Immature natural killer cell (primary cell): ENCODE results near the gene C11orf98. TPM values are rescaled to one million over a fixed set of nuclear protein-coding genes. Genes with fewer than 3 reads are reported as not detected.
A peak's percentile ranks its signal among the peaks of the same experiment; 100 is the strongest.
"Not testable (repeated sequence)": the region's sequence is repeated elsewhere in the genome, so short reads cannot be mapped to it uniquely, and the experiment has no call there.

Source experiments
- DNase-seq, 3 donors: peaks; one replicate each; pipeline ENCODE4 v3.0.0; 2022; ENCODE audit warnings: mixed read lengths in 1 of 3
- H3K27ac Mint-ChIP-seq, 6 donors: one replicate each; pipeline ENCODE4 v1.8.0; 2020; ENCODE audit warnings: mixed read lengths in 6 of 6, mild to moderate bottlenecking in 5 of 6, inconsistent platforms in 4 of 6, moderate library complexity in 3 of 6
- H3K27me3 Mint-ChIP-seq, 3 donors: one replicate each; pipeline ENCODE4 v1.8.0; 2020 to 2021; ENCODE audit warnings: low read depth in 3 of 3, mild to moderate bottlenecking in 3 of 3, mixed read lengths in 3 of 3, moderate library complexity in 3 of 3, inconsistent platforms in 1 of 3
- H3K36me3 Mint-ChIP-seq, 3 donors: one replicate each; pipeline ENCODE4 v1.8.0; 2020; ENCODE audit warnings: mixed read lengths in 3 of 3, inconsistent platforms in 2 of 3, mild to moderate bottlenecking in 2 of 3
- H3K4me1 Mint-ChIP-seq, 2 donors: one replicate each; pipeline ENCODE4 v1.8.0; 2020; ENCODE audit warnings: inconsistent platforms in 2 of 2, mild to moderate bottlenecking in 2 of 2, mixed read lengths in 2 of 2, moderate library complexity in 1 of 2
- H3K4me3 Mint-ChIP-seq, 5 donors: one replicate each; pipeline ENCODE4 v1.8.0; 2020; ENCODE audit warnings: mild to moderate bottlenecking in 5 of 5, mixed read lengths in 5 of 5, inconsistent platforms in 3 of 5, moderate library complexity in 3 of 5
- H3K9me3 Mint-ChIP-seq, 6 donors: one replicate each; pipeline ENCODE4 v1.8.0; 2020; ENCODE audit warnings: mild to moderate bottlenecking in 6 of 6, mixed read lengths in 6 of 6, inconsistent platforms in 4 of 6, moderate library complexity in 3 of 6
- polyA plus RNA-seq, 3 donors: library from polyadenylated mRNA; unstranded; fragments of 300-500 nt; fragmentation: Illumina TruSeq; gene quantifications; one replicate each; pipeline ENCODE4 v1.2.3, GENCODE V29; 2021

The C11orf98 gene
- polyA plus RNA-seq, 3 donors from 2014 or later: 125 to 152 (median 136) TPM

- no peak overlapping the region for H3K27ac Mint-ChIP-seq
- no peak overlapping the region for H3K4me3 Mint-ChIP-seq
- no peak for DNase-seq
- H3K36me3 Mint-ChIP-seq: no peaks in the 10 kb centered on the region
- no peaks in the 10 kb centered on the region for H3K9me3 Mint-ChIP-seq
- H3K4me1 Mint-ChIP-seq: peaks cover 12 to 17% of the 10 kb centered on the region in 2 donors
- peaks cover 9 to 26% (median 24%) of the 10 kb centered on the region in 3 donors for H3K27me3 Mint-ChIP-seq
Measured at GRCh38 chr11:62656796-62657429, 8.1 kb downstream of the C11orf98 start.

GRCh38 chr11:62654297-62654696, 10.7 kb downstream of the C11orf98 start:
- no peak for DNase-seq
- H3K4me1 Mint-ChIP-seq: peaks cover 19 to 26% of the 10 kb centered on the region in 2 donors
- peak overlapping the region; percentile 7 to 95 (median 68) for H3K27ac Mint-ChIP-seq
- H3K9me3 Mint-ChIP-seq: no peaks in the 10 kb centered on the region
- peak overlapping the region; percentile 41 to 59 (median 55) for H3K4me3 Mint-ChIP-seq
- no peaks in the 10 kb centered on the region for H3K36me3 Mint-ChIP-seq
- peaks cover 9 to 26% (median 24%) of the 10 kb centered on the region in 3 donors for H3K27me3 Mint-ChIP-seq

GRCh38 chr11:62652161-62653006, 12.6 kb downstream of the C11orf98 start:
- no peaks in the 10 kb centered on the region for H3K36me3 Mint-ChIP-seq
- peaks cover 9 to 26% (median 24%) of the 10 kb centered on the region in 3 donors for H3K27me3 Mint-ChIP-seq
- no peak for DNase-seq
- H3K4me3 Mint-ChIP-seq: peak overlapping the region; percentile 87 to 93 (median 90)
- no peaks in the 10 kb centered on the region for H3K9me3 Mint-ChIP-seq
- peak overlapping the region; percentile 74 to 95 (median 93) for H3K27ac Mint-ChIP-seq
- peaks cover 20 to 26% of the 10 kb centered on the region in 2 donors for H3K4me1 Mint-ChIP-seq

GRCh38 chr11:62650283-62650682, 14.7 kb downstream of the C11orf98 start:
- H3K9me3 Mint-ChIP-seq, H3K36me3 Mint-ChIP-seq: not testable (repeated sequence)
- peak overlapping the region in 2 of 6 donors; percentile 30 to 46 for H3K27ac Mint-ChIP-seq

GRCh38 chr11:62649486-62649885, 15.5 kb downstream of the C11orf98 start:
- H3K4me3 Mint-ChIP-seq: no peak overlapping the region
- peaks cover 9 to 21% (median 16%) of the 10 kb centered on the region in 3 donors for H3K27me3 Mint-ChIP-seq
- no peak for DNase-seq
- H3K27ac Mint-ChIP-seq: no peak overlapping the region
- H3K4me1 Mint-ChIP-seq: peaks cover 40 to 48% of the 10 kb centered on the region in 2 donors
- H3K36me3 Mint-ChIP-seq: no peaks in the 10 kb centered on the region
- H3K9me3 Mint-ChIP-seq: no peaks in the 10 kb centered on the region

More at GRCh38 chr11:62650283-62650682, 14.7 kb downstream of the C11orf98 start:
- H3K27me3 Mint-ChIP-seq: peaks cover 9 to 28% (median 24%) of the 10 kb centered on the region in 3 donors
- peaks cover 34 to 41% of the 10 kb centered on the region in 2 donors for H3K4me1 Mint-ChIP-seq
- not testable (repeated sequence) for H3K4me3 Mint-ChIP-seq, DNase-seq

GRCh38 chr11:62648967-62649364, 16.0 kb downstream of the C11orf98 start:
- Mint-ChIP-seq H3K4me3 (no peak overlapping the region), H3K27ac (peak overlapping the region in 1 of 6 donors; percentile 40), H3K9me3 (no peaks in the 10 kb centered on the region), H3K4me1 (peaks cover 45 to 51% of the 10 kb centered on the region in 2 donors), H3K36me3 (no peaks in the 10 kb centered on the region), H3K27me3 (peaks cover 9 to 16% (median 11%) of the 10 kb centered on the region in 3 donors)
- no peak for DNase-seq

- peaks cover 42 to 47% of the 10 kb centered on the region in 2 donors for H3K4me1 Mint-ChIP-seq
Measured at GRCh38 chr11:62648185-62648966, 16.6 kb downstream of the C11orf98 start.

GRCh38 chr11:62647609-62648005, 17.4 kb downstream of the C11orf98 start:
- no peak overlapping the region for H3K4me3 Mint-ChIP-seq

More at GRCh38 chr11:62648185-62648966, 16.6 kb downstream of the C11orf98 start:
- Mint-ChIP-seq H3K4me3 (no peak overlapping the region), H3K27ac (peak overlapping the region in 1 of 6 donors; percentile 35), H3K9me3 (no peaks in the 10 kb centered on the region), H3K36me3 (no peaks in the 10 kb centered on the region), H3K27me3 (peaks cover 5 to 10% (median 8%) of the 10 kb centered on the region in 3 donors)
- no peak for DNase-seq

GRCh38 chr11:62646825-62647608, 18.0 kb downstream of the C11orf98 start:
- Mint-ChIP-seq H3K27ac (peak overlapping the region; percentile 95 to 99 (median 98)), H3K27me3 (peaks cover 0 to 7% (median 0%) of the 10 kb centered on the region in 3 donors), H3K4me3 (peak overlapping the region; percentile 91 to 99 (median 96)), H3K4me1 (peaks cover 35% of the 10 kb centered on the region in 2 donors), H3K9me3 (no peaks in the 10 kb centered on the region), H3K36me3 (no peaks in the 10 kb centered on the region)
- no peak for DNase-seq

More at GRCh38 chr11:62647609-62648005, 17.4 kb downstream of the C11orf98 start:
- peaks cover 0 to 7% (median 1%) of the 10 kb centered on the region in 3 donors for H3K27me3 Mint-ChIP-seq
- H3K9me3 Mint-ChIP-seq: no peaks in the 10 kb centered on the region
- H3K36me3 Mint-ChIP-seq: no peaks in the 10 kb centered on the region
- H3K27ac Mint-ChIP-seq: peak overlapping the region in 1 of 6 donors; percentile 35
- H3K4me1 Mint-ChIP-seq: peaks cover 37 to 41% of the 10 kb centered on the region in 2 donors
- DNase-seq: no peak

GRCh38 chr11:62645946-62646824, 18.8 kb downstream of the C11orf98 start, which contains the start of gene GANAB:
Gene GANAB, minus strand, starts transcription at chr11:62646613. Its CDS starts 14 bp downstream, at chr11:62646599.
- peak; percentile 96 to 97 (median 97) for DNase-seq
- peak within 1 kb of the TSS; percentile 91 to 99 (median 96) for H3K4me3 Mint-ChIP-seq
- no peaks in the 10 kb centered on the region for H3K36me3 Mint-ChIP-seq
- no peaks in the 10 kb centered on the region for H3K9me3 Mint-ChIP-seq
- H3K27ac Mint-ChIP-seq: peak within 1 kb of the TSS; percentile 95 to 99 (median 98)
- H3K27me3 Mint-ChIP-seq: peaks cover 0 to 7% (median 0%) of the 10 kb centered on the region in 3 donors
- H3K4me1 Mint-ChIP-seq: peaks cover 35% of the 10 kb centered on the region in 2 donors

GRCh38 chr11:62645671-62645945, 19.4 kb downstream of the C11orf98 start:
- DNase-seq: no peak
- peaks cover 40 to 41% of the 10 kb centered on the region in 2 donors for H3K4me1 Mint-ChIP-seq
- H3K27me3 Mint-ChIP-seq: peaks cover 0 to 10% (median 0%) of the 10 kb centered on the region in 3 donors
- no peaks in the 10 kb centered on the region for H3K9me3 Mint-ChIP-seq
- H3K27ac Mint-ChIP-seq: peak overlapping the region; percentile 95 to 99 (median 98)
- peak overlapping the region; percentile 91 to 99 (median 96) for H3K4me3 Mint-ChIP-seq
- H3K36me3 Mint-ChIP-seq: no peaks in the 10 kb centered on the region

GRCh38 chr11:62644220-62644619, 20.8 kb downstream of the C11orf98 start:
- Mint-ChIP-seq H3K27me3 (peaks cover 0 to 11% (median 0%) of the 10 kb centered on the region in 3 donors), H3K9me3 (no peaks in the 10 kb centered on the region), H3K4me1 (peaks cover 45 to 48% of the 10 kb centered on the region in 2 donors), H3K27ac (peak overlapping the region in 5 of 6 donors; percentile 17 to 59 (median 39)), H3K4me3 (peak overlapping the region in 3 of 5 donors; percentile 15 to 48 (median 26)), H3K36me3 (peaks cover 0 to 5% (median 5%) of the 10 kb centered on the region in 3 donors)
- no peak for DNase-seq
